Endodermal cell (in vitro differentiated cells): Measurements from ENCODE around the gene GATA3. TPM values are rescaled to one million over a fixed set of nuclear protein-coding genes. Genes with fewer than 3 reads are reported as not detected.
"Not testable (repeated sequence)": the region's sequence is repeated elsewhere in the genome, so short reads cannot be mapped to it uniquely, and the experiment has no call there.

ENCODE experiments used
- DNase-seq: peaks from one replicate; pipeline ENCODE4 v3.0.0-alpha.2; 2017
- H3K27ac ChIP-seq: 2 replicates; pipeline ENCODE4 v1.5.1; 2013; ENCODE audit warnings: mild to moderate bottlenecking, low read depth, low read length, moderate library complexity
- H3K27me3 ChIP-seq: 2 replicates; pipeline ENCODE4 v1.6.1; 2013; ENCODE audit warnings: mild to moderate bottlenecking, low read length, moderate library complexity; ENCODE audit not compliant: insufficient read depth, control insufficient read depth, poor library complexity, severe bottlenecking
- H3K36me3 ChIP-seq: 2 replicates; pipeline ENCODE4 v1.7.0; 2013; ENCODE audit warnings: mild to moderate bottlenecking, low read length, moderate library complexity; ENCODE audit not compliant: control insufficient read depth, insufficient read depth
- H3K4me1 ChIP-seq: one replicate; pipeline ENCODE4 v1.7.0; 2013; ENCODE audit warnings: low read length; ENCODE audit not compliant: control insufficient read depth, insufficient read depth
- H3K4me3 ChIP-seq: 2 replicates; pipeline ENCODE4 v1.5.1; 2013; ENCODE audit warnings: mild to moderate bottlenecking, low read length, moderate library complexity
- H3K9ac ChIP-seq: 2 replicates; pipeline ENCODE4 v1.6.1; 2013; ENCODE audit warnings: mild to moderate bottlenecking, low read length, moderate library complexity; ENCODE audit not compliant: poor library complexity, severe bottlenecking; ENCODE audit errors: extremely low read depth
- H3K9me3 ChIP-seq: 2 replicates; pipeline ENCODE4 v1.6.1; 2013; ENCODE audit warnings: mild to moderate bottlenecking, low read length, moderate library complexity; ENCODE audit not compliant: control insufficient read depth
- H3K27ac Mint-ChIP-seq: 2 replicates; pipeline ENCODE4 v1.8.0; 2020; ENCODE audit warnings: mixed read lengths
- H3K27me3 Mint-ChIP-seq: 2 replicates; pipeline ENCODE4 v1.8.0; 2021; ENCODE audit warnings: mild to moderate bottlenecking, mixed read lengths; ENCODE audit not compliant: insufficient read depth
- H3K36me3 Mint-ChIP-seq: 2 replicates; pipeline ENCODE4 v1.8.0; 2020; ENCODE audit warnings: low read depth, mixed read lengths
- H3K4me1 Mint-ChIP-seq: 2 replicates; pipeline ENCODE4 v1.8.0; 2020; ENCODE audit warnings: mixed read lengths
- H3K4me3 Mint-ChIP-seq: 2 replicates; pipeline ENCODE4 v1.8.0; 2020; ENCODE audit warnings: mild to moderate bottlenecking, moderate library complexity, mixed read lengths
- H3K9me3 Mint-ChIP-seq: 2 replicates; pipeline ENCODE4 v1.8.0; 2020; ENCODE audit warnings: mild to moderate bottlenecking, mixed read lengths
- CTCF ChIP-seq: fragments of 200-600 bp; sonication (generic); conservative IDR thresholded peaks from 2 replicates; pipeline ENCODE4 v1.5.0; 2021; ENCODE audit warnings: antibody characterized with exemption, mild to moderate bottlenecking
- WGBS, 2 experiments: methylation state at CpG; one replicate each; pipeline versions ENCODE4 v1.1.5 to v1.1.7; 2013; ENCODE audit warnings: missing lambda C conversion rate in 2 of 2, mixed read lengths in 1 of 2; ENCODE audit not compliant: insufficient coverage in 1 of 2, insufficient read length in 1 of 2; 5-methylcytosine and 5-hydroxymethylcytosine counted together
- total RNA-seq, 2 donors: library from RNA; stranded (reverse); fragmentation: NEBNext Ultra II Directional in 1 of 2; extraction: Animal tissue kit (Norgen Biotek cat#: 25700) in 1 of 2; gene quantifications; 2 replicates in 1 of 2; 3 replicates in 1 of 2; pipeline ENCODE4 v1.2.1, GENCODE V29; 2021

GATA3 gene
- total RNA-seq, 2 donors from 2014 or later = 51.3 to 103 TPM

GRCh38 chr10:8023851-8024250, 30.6 kb upstream of the GATA3 start:
- Mint-ChIP-seq H3K9me3 (no peaks in the 10 kb centered on the region), H3K4me3 (no peak overlapping the region), H3K36me3 (no peaks in the 10 kb centered on the region), H3K27me3 (peaks cover 17% of the 10 kb centered on the region), H3K27ac (no peak overlapping the region), H3K4me1 (peaks cover 9% of the 10 kb centered on the region)
- H3K4me3 ChIP-seq = no peak overlapping the region
- H3K36me3 ChIP-seq = no peaks in the 10 kb centered on the region
- H3K4me1 ChIP-seq = no peaks in the 10 kb centered on the region
- H3K9me3 ChIP-seq = no peaks in the 10 kb centered on the region
- TF ChIP-seq CTCF = no peak
- H3K27me3 ChIP-seq = peaks cover 10% of the 10 kb centered on the region
- H3K27ac ChIP-seq = no peak overlapping the region
- 95 to 100% methylated on average over 2 of the region's 2 CpGs for WGBS, 2 experiments
- DNase-seq = no peak
- no peak overlapping the region for H3K9ac ChIP-seq

GRCh38 chr10:8026349-8027259, 27.9 kb upstream of the GATA3 start:
- WGBS, 2 experiments = 84 to 92% methylated on average over 14 to 17 of the region's 17 CpGs
- Mint-ChIP-seq H3K4me3 (no peak overlapping the region), H3K9me3 (no peaks in the 10 kb centered on the region), H3K27me3 (peaks cover 39% of the 10 kb centered on the region), H3K27ac (peak overlapping the region; percentile 48), H3K36me3 (no peaks in the 10 kb centered on the region), H3K4me1 (peaks cover 14% of the 10 kb centered on the region)
- Histone ChIP-seq H3K36me3 (no peaks in the 10 kb centered on the region), H3K4me3 (no peak overlapping the region), H3K27ac (no peak overlapping the region), H3K27me3 (peaks cover 26% of the 10 kb centered on the region), H3K9ac (no peak overlapping the region), H3K9me3 (no peaks in the 10 kb centered on the region), H3K4me1 (no peaks in the 10 kb centered on the region)
- no peak for TF ChIP-seq CTCF
- DNase-seq = peak; percentile 64

DNA sequence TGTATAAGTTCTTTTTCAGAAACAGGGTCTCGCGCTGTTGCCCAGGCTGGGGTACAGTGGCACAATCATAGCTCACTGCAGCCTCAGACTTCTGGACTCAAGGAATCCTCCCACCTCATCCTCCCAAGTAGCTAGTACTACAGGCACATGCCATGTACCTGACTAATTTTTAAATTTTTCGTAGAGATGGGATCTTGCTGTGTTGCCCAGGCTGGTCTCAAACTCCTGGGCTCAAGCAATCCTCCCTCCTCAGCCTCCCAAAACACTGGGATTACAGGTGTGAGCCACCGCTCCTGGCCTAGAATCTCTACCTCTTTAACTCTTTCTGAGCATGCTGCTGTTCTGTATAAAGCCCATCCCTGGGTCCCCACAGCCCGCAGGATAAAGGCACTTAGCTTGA, 23.3 kb upstream of the GATA3 start:
- not testable (repeated sequence) for H3K27ac ChIP-seq, H3K36me3 ChIP-seq, H3K36me3 Mint-ChIP-seq, H3K9ac ChIP-seq, H3K9me3 Mint-ChIP-seq, H3K4me3 ChIP-seq, DNase-seq, H3K27ac Mint-ChIP-seq, H3K4me1 ChIP-seq, H3K4me3 Mint-ChIP-seq, H3K9me3 ChIP-seq
- Mint-ChIP-seq H3K27me3 (peaks cover 74% of the 10 kb centered on the region), H3K4me1 (peaks cover 21% of the 10 kb centered on the region)
- H3K27me3 ChIP-seq = peaks cover 62% of the 10 kb centered on the region
- WGBS, 2 experiments = 96 to 97% methylated on average over 5 of the region's 5 CpGs
